WERI-Rb-1 (cell line): ENCODE data around the gene PSMD6.

Experiments used
- DNase-seq: peaks from one replicate; pipeline ENCODE4 v3.0.0-alpha.2; 2020
- H3K27ac ChIP-seq: fragments of 250-450 bp; sonication (Bioruptor Pico); 2 replicates; pipeline ENCODE4 v1.5.1; 2020; ENCODE audit warnings: mild to moderate bottlenecking, moderate library complexity
- H3K27me3 ChIP-seq: fragments of 250-450 bp; sonication (Bioruptor Pico); 2 replicates; pipeline ENCODE4 v1.5.1; 2021; ENCODE audit warnings: mild to moderate bottlenecking, low read depth, moderate library complexity; ENCODE audit not compliant: insufficient read depth, severe bottlenecking
- H3K36me3 ChIP-seq: fragments of 250-450 bp; sonication (Bioruptor Pico); 2 replicates; pipeline ENCODE4 v1.5.1; 2020; ENCODE audit warnings: mild to moderate bottlenecking, moderate library complexity
- H3K4me3 ChIP-seq: 2 replicates; pipeline ENCODE4 v1.5.1; 2011; ENCODE audit warnings: low read depth, mild to moderate bottlenecking, control low read depth, low read length
- H3K9me3 ChIP-seq: fragments of 250-450 bp; sonication (Bioruptor Pico); 2 replicates; pipeline ENCODE4 v1.5.1; 2021; ENCODE audit warnings: mild to moderate bottlenecking, moderate library complexity; ENCODE audit not compliant: severe bottlenecking
- TF ChIP-seq, protein P1 (sequence below): IDR thresholded peaks from 2 replicates; pipeline ENCODE4 v1.5.1; 2011; ENCODE audit warnings: low read depth, mild to moderate bottlenecking, control low read depth, inconsistent platforms, low read length

Gene PSMD6

GRCh38 chr3:64016941-64017620 is 6.2 kb downstream of the PSMD6 start:
- Histone ChIP-seq H3K27ac (no peak overlapping the region), H3K36me3 (peaks cover 93% of the 10 kb centered on the region), H3K27me3 (no peaks in the 10 kb centered on the region), H3K4me3 (no peak overlapping the region), H3K9me3 (no peaks in the 10 kb centered on the region)
- no peak for DNase-seq
- TF ChIP-seq, protein P1, sequence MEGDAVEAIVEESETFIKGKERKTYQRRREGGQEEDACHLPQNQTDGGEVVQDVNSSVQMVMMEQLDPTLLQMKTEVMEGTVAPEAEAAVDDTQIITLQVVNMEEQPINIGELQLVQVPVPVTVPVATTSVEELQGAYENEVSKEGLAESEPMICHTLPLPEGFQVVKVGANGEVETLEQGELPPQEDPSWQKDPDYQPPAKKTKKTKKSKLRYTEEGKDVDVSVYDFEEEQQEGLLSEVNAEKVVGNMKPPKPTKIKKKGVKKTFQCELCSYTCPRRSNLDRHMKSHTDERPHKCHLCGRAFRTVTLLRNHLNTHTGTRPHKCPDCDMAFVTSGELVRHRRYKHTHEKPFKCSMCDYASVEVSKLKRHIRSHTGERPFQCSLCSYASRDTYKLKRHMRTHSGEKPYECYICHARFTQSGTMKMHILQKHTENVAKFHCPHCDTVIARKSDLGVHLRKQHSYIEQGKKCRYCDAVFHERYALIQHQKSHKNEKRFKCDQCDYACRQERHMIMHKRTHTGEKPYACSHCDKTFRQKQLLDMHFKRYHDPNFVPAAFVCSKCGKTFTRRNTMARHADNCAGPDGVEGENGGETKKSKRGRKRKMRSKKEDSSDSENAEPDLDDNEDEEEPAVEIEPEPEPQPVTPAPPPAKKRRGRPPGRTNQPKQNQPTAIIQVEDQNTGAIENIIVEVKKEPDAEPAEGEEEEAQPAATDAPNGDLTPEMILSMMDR, result no peak

GRCh38 chr3:64011685-64012084 is 11.6 kb downstream of the PSMD6 start:
- TF ChIP-seq, protein P1, result no peak
- H3K9me3 ChIP-seq, result no peaks in the 10 kb centered on the region
- no peak overlapping the region for H3K27ac ChIP-seq
- DNase-seq, result no peak
- H3K4me3 ChIP-seq, result no peak overlapping the region
- peaks cover 82% of the 10 kb centered on the region for H3K36me3 ChIP-seq
- no peaks in the 10 kb centered on the region for H3K27me3 ChIP-seq

GRCh38 chr3:64010199-64010598 is 13.1 kb downstream of the PSMD6 start:
- no peaks in the 10 kb centered on the region for H3K27me3 ChIP-seq
- TF ChIP-seq, protein P1, result no peak
- DNase-seq, result no peak
- no peak overlapping the region for H3K4me3 ChIP-seq
- peaks cover 85% of the 10 kb centered on the region for H3K36me3 ChIP-seq
- H3K27ac ChIP-seq, result no peak overlapping the region
- H3K9me3 ChIP-seq, result no peaks in the 10 kb centered on the region

GRCh38 chr3:64009528-64009927 is 13.8 kb downstream of the PSMD6 start:
- no peak for DNase-seq
- no peak overlapping the region for H3K27ac ChIP-seq
- no peaks in the 10 kb centered on the region for H3K9me3 ChIP-seq
- no peaks in the 10 kb centered on the region for H3K27me3 ChIP-seq
- no peak overlapping the region for H3K4me3 ChIP-seq
- TF ChIP-seq, protein P1, result no peak
- H3K36me3 ChIP-seq, result peaks cover 78% of the 10 kb centered on the region

DNA sequence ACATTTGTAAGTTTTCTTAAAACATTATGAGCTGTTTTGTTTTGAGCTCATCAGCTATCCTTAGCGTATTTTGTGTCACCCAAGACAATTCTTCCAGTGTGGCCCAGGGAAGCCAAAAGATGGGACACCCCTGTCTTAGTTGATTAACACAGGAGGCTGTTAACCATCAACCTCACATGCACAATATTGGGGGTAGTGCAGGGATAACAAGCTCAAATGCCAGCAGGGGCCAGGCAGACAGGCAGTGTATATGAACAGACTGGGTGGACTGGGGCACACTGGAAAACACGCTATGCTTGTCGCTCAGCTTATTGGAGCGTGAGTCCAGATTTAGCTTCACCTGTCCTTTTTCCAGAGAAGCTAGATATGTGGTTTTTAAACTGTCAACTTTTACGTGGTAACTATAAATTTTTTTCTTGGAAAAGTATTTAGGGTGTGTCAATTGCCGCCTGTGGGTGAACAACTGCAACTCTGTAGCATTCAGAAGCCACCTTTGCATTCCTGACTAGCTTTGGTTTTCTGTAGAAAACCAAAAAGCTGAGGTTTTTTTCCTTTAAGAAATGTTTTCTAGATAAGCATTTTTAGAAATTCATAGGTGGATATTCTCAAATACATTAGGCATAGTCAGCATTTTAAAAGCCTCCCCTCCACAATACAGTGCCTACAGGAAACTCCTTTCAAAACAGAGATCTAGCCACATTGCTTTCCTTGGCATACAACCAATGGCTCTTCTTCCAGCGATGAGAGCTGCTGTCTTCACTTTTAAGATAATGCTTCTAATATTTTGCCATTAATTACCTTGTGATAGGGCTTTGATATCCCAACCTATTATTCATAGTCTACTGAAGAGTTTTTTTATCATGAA is 14.6 kb downstream of the PSMD6 start:
- H3K4me3 ChIP-seq, result no peak overlapping the region
- DNase-seq, result no peak
- peaks cover 70% of the 10 kb centered on the region for H3K36me3 ChIP-seq
- no peak overlapping the region for H3K27ac ChIP-seq
- TF ChIP-seq, protein P1, result no peak
- no peaks in the 10 kb centered on the region for H3K27me3 ChIP-seq
- no peaks in the 10 kb centered on the region for H3K9me3 ChIP-seq
